8988T (cell line): Measurements from ENCODE around the gene SSX2IP.
A peak's percentile ranks its signal among the peaks of the same experiment; 100 is the strongest.
"Not testable (repeated sequence)": the region's sequence is repeated elsewhere in the genome, so short reads cannot be mapped to it uniquely, and the experiment has no call there.

ENCODE experiments used
- DNase-seq: peaks from one replicate; pipeline ENCODE4 v3.0.0; 2011

SSX2IP gene

DNA sequence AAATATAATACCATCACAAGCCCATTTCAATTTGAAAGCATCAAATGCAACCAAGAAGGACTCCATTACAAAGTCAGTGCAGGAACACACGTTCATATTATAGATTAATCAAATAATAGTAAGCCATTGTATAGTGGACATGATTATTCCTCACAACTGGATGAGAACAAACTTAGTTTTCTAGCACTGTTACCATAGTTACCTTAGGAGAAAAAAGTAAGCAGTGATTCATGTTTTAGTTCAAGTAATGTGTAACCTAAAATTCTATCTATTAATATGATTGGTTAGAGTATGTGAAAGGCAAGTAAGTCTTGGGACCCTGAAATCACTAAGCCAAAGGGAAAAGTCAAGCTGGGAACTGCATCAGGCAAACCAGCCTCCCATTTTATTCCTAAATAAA, 15.2 kb downstream of the SSX2IP start:
- no peak for DNase-seq

DNA sequence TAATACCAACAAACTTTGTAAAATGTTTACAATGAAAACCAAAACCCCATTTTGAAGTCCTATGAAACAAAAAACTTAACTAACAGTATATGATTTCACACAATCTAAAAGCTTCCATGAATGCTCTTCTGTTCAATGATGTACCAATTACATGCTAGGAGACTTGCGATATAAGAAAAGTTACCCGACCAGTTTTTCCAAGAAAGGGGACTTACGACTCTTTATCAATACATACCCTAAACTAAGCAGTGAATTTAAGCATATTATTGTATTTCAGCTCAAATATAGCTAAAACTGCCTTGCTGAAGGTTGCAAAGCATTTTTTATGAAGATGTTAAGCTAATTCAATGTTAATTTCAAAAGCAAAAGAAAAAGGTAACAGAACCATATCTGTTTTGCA, 15.6 kb downstream of the SSX2IP start:
- no peak for DNase-seq

DNA sequence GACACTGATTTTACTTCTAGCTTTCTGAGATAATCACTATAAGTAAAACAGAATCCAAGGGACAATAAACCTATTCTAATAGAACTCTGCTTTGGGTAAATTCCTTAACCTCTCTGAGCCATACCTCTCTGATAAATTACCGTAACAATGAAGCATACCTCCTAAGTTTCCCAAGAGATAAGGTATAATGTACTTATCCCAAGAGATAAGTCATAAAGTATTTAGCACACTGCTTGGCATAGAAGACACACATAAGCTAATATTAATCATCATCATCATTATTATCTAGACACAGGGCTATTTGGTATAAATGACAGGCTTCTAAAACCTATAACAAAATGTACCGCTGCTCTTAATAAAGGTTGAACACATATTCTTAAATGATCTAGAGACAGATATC, 16.2 kb downstream of the SSX2IP start:
- DNase-seq = no peak

DNA sequence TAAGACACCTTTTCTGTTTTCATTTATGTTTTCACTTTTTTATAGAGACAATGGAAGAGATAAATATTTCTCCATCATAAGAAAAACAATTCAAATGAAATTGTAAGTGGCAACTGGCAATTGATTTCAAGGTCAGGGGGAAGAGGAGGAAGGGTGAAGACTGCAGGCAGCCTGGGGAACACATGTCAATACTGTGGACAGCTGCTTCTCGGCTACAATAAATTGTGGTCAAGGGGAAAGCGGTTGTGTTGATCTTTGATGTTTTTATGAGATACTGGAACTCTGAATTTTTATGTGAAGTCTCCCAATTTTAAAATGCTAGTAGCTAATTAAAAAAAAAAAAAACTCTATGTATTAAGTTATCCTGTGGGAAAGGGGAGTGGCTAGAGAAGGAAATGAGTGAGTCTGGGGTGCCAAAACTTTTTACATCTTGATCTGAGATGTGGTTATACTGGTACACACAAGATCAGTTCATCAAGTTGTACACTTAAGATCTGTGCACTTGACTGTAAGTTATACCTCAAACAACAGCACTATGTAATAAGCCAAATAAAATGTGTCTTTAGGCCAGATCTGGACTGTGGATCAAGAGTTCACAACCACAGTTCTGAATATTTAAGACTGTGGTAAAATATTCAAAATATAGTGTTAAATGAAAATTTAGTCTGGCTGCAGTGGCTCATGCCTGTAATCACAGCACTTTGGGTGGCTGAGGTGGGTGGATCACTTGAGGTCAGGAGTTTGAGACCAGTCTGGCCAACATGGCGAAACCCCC, 18.0 kb downstream of the SSX2IP start:
- no peak for DNase-seq

GRCh38 chr1:84669831-84670230, 20.4 kb downstream of the SSX2IP start:
- no peak for DNase-seq

- DNase-seq = no peak
Measured at GRCh38 chr1:84668185-84668584, 22.1 kb downstream of the SSX2IP start.

DNA sequence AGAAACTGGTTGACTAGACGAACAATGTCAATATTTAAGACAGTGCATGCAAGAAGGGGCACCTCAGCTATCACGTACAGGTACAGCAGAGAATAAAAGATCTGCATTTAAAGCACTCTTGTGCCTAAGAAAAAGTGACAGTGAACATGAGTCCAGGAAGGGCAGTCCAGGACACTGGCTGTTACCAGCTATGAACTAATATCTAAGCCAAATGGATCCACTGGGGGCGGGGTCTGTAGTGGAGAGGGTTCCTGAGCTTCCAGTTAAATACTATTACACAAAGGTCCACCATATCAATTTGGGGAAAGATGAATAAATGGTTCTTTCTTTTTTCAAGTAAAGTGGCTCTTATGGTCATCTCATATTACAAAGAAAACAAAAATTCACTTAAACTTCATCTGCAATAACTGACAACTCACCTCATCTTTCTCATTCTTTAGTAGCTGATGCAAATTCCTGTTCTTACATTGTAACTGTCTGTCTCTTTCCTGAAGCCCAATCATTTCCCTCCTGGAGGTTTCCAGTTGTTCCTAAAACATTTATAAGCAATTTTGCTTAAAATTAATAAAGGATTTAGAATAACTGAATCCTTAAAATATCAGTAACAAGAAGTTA, 24.5 kb downstream of the SSX2IP start:
- DNase-seq = no peak

- no peak for DNase-seq
Measured at GRCh38 chr1:84653130-84653677, 37.1 kb downstream of the SSX2IP start.

DNA sequence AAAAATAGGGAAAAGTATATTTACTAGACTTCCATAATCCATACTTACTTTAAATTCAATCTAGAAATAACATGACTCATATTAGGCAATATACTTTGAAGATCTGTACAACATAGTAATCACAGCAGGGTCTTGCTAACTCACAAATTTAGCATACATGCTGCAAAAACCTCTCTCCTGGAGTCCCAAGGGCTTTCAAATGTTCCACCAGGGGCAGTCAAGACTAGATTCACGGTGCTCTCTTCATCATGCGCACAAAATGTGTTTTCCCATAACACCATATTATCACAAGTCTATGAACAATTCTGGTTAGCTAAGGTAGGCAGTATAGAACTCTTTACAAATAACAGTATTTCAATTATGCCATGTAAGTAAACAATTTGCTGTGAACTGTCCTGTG, 45.8 kb downstream of the SSX2IP start:
- no peak for DNase-seq

DNA sequence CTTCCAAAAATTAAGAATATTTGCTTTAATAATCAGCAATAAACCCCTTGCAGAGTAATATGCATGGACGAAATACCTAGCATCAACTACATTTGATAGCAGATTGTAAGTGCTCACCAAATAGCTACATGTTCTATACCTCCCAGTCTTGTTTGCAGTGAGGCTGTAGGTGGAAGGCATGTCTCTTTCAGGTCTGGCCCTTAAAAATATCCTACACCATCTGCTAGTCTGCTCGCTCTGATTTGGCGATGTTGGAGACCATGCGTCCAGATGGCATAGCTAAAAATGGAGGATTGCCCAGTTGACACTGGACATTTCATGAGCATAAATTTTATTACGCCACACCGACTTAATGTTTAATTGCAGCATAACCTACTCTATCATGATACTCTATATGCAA, 47.1 kb downstream of the SSX2IP start:
- DNase-seq = no peak

GRCh38 chr1:84642774-84643173, 47.5 kb downstream of the SSX2IP start:
- DNase-seq = no peak

DNA sequence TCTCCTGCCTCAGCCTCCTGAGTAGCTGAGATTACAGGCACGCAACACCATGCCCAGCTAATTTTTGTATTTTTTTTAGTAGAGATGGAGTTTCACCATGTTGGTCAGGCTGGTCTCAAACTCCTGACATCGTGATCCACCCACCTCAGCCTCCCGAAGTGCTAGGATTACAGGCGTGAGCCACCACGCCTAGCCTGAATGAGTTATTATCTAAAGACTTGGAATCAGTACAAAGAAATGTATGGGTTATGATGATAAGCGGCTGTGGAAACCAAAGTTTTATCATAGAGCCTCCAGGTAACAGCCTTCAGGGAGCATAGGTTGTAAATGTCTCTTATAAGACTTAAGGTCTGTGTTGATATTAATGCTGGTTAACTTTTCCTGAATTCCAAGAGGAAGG, 50.5 kb downstream of the SSX2IP start:
- DNase-seq = not testable (repeated sequence)

DNA sequence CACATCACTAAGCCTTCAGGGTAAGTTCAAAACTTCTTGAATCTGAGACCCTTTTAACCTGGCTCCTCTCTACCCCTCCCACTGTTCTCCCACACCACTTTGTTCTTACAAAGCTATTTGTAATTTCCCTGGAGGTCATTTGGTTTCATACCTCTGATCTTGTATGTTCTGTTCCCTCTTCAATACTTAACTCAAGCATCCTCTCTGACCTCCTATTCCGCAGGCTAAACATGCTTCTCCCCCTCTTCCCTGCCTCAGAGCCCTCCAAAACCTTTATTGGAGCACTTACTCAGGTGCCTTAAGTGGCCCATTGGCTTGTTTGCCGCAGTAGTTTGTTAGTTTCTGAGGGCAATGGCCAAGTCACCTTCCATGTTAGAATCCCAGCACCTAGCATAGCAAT, 54.8 kb downstream of the SSX2IP start:
- DNase-seq = no peak

DNA sequence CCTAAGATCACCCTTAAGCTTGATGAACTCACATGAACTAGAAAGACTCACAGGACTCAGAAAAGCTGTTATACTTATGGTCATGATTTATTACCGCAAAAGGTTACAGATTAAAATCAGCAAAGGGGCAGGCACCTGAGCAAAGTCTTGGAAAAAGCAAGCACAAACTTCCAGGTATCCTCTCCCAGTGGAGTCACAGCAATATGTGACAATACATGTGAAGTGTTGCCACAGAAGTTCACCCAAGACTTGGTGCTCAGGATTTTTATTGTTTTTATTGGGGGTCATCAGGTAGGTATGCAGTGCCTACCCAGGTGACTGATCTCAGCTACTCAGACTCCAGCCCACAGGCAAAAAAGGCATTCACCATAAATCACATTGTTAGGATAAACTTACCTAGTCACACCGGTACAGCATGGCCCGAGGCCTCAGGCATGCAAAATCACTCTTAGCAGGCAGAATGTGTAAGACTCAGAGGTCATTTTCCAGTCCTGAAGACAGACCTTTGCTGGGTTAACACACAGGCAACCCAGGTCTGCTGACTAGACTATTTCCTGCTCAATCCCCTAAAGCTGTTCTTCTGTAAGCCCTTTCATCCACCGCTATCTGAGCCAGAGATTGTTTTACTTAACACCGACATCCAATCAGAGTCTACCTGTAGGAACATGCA, 55.6 kb downstream of the SSX2IP start:
- no peak for DNase-seq

GRCh38 chr1:84632673-84633434, 57.4 kb downstream of the SSX2IP start:
- DNase-seq = no peak

- no peak for DNase-seq
Measured at GRCh38 chr1:84632137-84632536, 58.1 kb downstream of the SSX2IP start.

DNA sequence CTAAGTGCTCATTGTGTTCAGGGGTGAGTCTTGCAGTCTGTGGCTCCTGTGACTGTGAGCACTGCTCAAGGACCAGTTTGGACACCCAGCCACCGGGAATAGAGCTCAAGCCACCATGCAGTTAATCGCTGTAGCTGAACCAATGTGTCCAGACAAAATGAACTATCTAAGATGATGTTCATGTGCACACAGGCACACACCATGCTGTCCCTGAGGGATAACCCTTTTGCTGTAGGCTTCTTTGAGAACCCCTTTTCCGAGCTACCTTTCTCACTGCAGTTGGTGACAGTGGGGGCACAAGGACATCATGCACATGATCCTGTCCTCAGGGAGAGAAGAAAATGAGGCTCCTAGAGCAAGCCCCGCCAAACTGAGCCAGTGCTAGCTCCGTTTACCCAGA, 65.4 kb downstream of the SSX2IP start:
- DNase-seq = no peak

- no peak for DNase-seq
Measured at GRCh38 chr1:84621553-84621952, 68.7 kb downstream of the SSX2IP start.

DNA sequence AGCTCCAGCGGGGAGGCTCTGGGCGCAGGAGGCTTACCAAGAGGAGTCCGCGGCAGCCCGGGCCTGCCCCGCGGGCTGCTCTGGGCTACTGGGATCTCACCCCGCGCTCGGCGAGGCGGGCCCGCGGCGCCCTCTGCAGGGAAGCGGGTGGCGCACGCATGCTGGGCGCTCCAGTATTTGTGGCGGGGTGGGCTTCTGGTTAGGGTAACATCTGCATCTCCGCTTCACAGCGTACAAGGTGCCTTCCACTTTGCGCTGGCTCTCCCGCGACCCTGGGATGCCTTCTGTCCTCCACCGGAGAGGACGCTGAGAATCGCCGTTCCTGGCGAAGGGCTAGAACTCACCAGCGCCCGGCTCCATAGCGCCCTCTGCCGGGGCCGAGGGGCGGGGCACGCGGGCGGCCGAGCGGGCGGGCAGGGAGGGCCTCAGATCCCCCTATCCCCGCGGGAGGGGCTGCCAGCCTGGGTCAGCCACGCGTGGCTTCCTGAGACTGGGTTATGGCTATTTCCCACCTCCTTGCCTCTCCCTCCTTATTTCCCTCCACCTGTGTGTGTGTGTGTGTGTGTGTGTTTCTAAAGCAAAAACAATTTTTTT, 69.4 kb downstream of the SSX2IP start:
- peak; percentile 59 for DNase-seq

DNA sequence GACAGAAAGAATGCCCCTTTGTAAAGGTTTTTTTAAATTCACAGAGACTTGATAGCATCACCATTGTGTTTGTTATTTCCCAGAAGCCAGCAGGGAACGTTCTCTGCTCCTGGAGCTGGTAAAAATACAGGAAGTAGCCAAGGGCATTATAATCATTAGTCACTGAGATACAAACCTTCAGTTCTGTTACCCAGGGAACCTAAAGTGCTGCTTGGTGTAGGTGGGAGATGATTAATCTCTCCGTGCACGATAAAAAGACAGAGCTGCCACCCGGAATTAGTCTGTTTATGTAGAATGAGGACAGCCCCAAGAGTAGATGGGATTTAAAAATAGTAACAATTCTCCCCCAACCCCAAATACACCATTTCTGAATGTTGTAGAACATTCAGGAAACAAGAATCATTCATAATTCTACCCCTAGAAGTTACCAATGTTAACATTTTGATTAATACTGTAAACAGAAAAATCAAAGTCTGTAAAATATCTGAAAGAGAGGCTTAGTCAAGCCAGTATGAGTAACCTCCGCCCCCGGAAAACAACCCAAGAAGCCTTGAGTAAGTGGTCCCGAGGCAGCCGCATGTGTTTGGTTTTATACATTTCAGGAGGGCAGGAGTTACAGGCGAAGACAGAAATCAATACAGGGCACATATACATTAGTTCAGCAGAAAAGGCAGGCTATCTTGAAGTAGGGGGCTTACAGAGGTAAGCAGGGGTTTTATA, 70.7 kb downstream of the SSX2IP start:
- DNase-seq = no peak

DNA sequence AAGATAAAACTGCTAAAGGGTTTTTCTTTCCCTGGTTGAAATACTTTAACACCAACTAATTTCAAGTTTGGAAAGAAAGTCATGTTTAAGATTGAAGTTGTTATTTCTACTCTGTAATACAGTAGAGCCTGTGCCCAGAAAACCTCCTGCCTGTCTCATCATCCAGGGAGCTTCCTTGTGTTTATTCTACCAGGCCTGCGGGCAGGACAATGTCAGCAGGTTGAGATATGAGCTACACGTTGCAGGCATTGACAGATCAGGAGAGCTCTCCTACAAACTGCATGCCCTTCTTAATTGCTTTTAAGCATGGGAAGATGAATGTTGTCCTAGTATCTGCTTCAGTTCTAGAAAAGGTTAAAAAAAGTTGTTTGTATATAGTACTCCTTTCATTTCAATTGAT, 72.9 kb downstream of the SSX2IP start:
- no peak for DNase-seq

- DNase-seq = no peak
Measured at GRCh38 chr1:84615790-84616189, 74.5 kb downstream of the SSX2IP start.
